ENCODE results near the gene DOCK9.

The DOCK9 gene

DNA sequence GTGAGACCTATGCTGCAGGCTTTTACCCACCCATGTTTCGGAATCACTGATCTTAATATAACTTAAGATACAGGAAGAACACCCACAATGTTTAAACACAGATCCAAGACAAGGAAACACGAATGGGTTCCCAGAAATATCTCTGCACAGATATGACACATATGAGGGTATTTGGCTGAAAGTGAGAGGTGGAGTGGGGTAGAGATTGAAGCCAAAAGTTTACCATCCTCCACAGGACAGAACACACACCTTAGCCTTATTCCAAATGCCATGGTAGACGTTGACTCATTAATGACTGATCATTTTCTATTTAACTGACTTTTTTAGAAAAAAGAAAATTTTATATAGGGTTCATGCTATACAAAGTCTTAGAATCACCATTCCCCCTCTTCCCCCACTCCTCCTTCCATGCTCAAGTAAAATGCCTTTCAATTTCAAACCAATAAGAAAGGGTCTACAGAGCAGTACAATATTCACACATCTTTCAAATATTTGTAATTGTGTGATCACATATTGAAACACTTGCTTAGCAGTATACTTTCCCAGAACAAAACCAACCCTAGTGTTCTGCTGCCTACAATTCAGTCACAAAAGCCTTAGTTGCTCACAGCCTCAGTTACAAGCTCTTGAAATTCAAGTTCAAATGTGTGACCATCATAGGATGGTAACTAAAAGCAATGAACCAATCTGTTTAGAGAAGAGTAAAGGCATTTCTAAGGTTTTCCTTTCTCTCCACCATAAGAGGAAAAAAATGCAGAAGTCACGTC, 11.8 kb upstream of the DOCK9 start:
- DNase-seq (ENCODE audit: insufficient read length, low spot score) (no peak), FAIRE-seq (no peak)
- TF ChIP-seq POLR2A (IDR thresholded peaks at IDR 0.05; ENCODE audit: low read depth, low read length) (no peak), POLR2AphosphoS5 (IDR thresholded peaks at IDR 0.05; ENCODE audit: low read depth, low read length) (no peak)

DNA sequence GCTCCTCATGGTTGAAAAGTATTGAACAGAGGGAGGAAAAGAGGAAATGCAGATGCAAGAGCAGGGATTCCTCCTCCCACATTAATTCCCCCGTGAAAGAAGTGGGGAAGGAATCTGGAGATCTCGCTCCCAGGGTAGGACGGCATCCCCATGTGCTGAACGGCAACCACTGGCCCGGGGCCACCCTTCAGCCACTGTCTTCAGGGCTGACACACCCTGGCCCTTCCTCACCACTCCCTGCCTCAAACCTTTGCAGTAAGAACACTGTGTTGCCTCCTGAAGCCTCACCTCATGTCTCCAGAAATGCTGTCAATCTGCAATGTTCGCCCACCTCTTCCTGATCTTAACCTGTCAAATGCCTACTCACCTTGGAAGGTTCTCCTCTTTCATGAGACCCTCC, 10.9 kb upstream of the DOCK9 start:
- DNase-seq (ENCODE audit: insufficient read length, low spot score) (no peak), FAIRE-seq (no peak)
- no peak for TF ChIP-seq POU2F2 (IDR thresholded peaks at IDR 0.05; ENCODE audit: low read depth, low read length)
- TF ChIP-seq TAF1 (IDR thresholded peaks at IDR 0.05; ENCODE audit: low read depth, low read length), result no peak
- TF ChIP-seq POLR2AphosphoS5 (IDR thresholded peaks at IDR 0.05; ENCODE audit: low read depth, low read length), result no peak
- TF ChIP-seq SPI1 (IDR thresholded peaks at IDR 0.05; ENCODE audit: low read depth, low read length), result no peak
- TF ChIP-seq PAX5 (IDR thresholded peaks at IDR 0.05; ENCODE audit: insufficient read depth, low read length, severe bottlenecking), result no peak
- no peak for TF ChIP-seq POLR2A (IDR thresholded peaks at IDR 0.05; ENCODE audit: low read depth, low read length)

DNA sequence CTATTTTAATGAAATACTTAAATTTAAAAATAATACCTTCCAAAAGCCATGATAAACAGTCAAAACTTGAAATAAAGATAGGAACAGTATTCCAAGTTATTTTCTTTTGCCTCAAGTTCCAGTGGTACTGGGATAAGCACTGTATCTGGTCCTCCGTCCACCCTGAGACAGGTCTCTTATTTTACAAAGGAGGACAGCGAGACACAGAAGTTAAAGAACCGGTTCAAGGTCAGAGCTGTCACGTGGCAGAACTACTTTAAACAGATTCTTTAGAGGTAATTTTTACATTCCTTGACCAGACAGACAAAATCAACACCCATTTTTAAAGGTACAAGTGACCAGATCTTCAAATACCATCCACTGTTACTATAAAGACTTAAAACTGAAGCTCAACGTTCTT, 10.4 kb upstream of the DOCK9 start:
- TF ChIP-seq SPI1 (IDR thresholded peaks at IDR 0.05; ENCODE audit: low read depth, low read length), result no peak
- TF ChIP-seq TAF1 (IDR thresholded peaks at IDR 0.05; ENCODE audit: low read depth, low read length), result no peak
- TF ChIP-seq PAX5 (IDR thresholded peaks at IDR 0.05; ENCODE audit: insufficient read depth, low read length, severe bottlenecking), result no peak
- TF ChIP-seq POLR2A (IDR thresholded peaks at IDR 0.05; ENCODE audit: low read depth, low read length), result no peak
- TF ChIP-seq POU2F2 (IDR thresholded peaks at IDR 0.05; ENCODE audit: low read depth, low read length), result no peak
- DNase-seq (ENCODE audit: insufficient read length, low spot score), result no peak
- FAIRE-seq, result no peak

DNA sequence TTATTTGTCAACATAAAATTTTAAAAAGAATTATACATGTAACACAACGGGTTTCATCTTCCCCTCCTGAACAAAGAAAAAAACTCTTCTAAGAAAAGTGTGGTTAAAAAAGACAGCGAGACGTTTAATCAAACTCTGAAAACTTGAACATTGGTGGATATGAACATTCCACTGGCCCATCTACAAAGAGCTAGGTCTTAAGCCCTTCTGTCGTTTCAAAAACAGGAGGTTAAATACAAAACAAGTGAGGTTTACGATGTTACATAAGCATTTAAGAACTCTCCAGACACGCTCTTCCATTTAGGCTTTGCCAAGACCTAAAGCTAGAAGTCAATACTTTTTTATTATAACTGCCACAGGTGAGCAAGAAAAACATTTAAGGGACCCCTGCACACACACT, 9.4 kb upstream of the DOCK9 start:
- DNase-seq (ENCODE audit: insufficient read length, low spot score) (no peak), FAIRE-seq (no peak)
- TF ChIP-seq POLR2AphosphoS5 (IDR thresholded peaks at IDR 0.05; ENCODE audit: low read depth, low read length) (no peak), POU2F2 (IDR thresholded peaks at IDR 0.05; ENCODE audit: low read depth, low read length) (no peak), SPI1 (IDR thresholded peaks at IDR 0.05; ENCODE audit: low read depth, low read length) (no peak), PAX5 (IDR thresholded peaks at IDR 0.05; ENCODE audit: insufficient read depth, low read length, severe bottlenecking) (no peak), TAF1 (IDR thresholded peaks at IDR 0.05; ENCODE audit: low read depth, low read length) (no peak), POLR2A (IDR thresholded peaks at IDR 0.05; ENCODE audit: low read depth, low read length) (no peak)

DNA sequence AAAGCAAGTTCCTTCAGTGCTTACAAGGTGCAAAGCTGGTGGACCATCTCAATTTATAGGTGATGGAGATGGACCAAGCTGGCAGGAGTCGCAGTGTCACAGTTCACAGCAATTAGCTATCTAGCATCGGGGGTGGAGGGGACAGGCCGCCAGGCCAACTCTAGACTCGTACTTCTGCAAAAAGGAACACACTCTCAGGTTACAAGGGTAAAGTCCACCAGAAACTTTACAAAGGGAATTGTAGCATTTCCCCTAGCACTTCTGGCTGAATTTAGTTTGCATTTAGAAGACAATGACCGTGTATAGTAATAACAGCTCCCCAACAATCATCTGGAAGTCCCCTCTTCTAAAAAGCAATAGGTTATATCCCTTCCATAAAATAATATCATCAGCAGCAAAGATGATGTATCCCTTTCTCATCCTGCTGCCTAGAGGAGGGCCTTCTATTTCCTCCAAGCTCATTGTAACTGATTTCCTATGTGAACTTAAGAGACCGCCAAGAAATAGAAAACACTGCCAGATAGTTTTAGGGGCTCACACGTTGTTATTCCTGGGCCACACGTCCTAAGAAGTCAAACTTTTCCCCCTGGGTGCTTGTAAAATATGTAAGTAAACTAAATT, 8.5 kb upstream of the DOCK9 start:
- TF ChIP-seq TAF1 (IDR thresholded peaks at IDR 0.05; ENCODE audit: low read depth, low read length) (no peak), POU2F2 (IDR thresholded peaks at IDR 0.05; ENCODE audit: low read depth, low read length) (no peak), SPI1 (IDR thresholded peaks at IDR 0.05; ENCODE audit: low read depth, low read length) (no peak), PAX5 (IDR thresholded peaks at IDR 0.05; ENCODE audit: insufficient read depth, low read length, severe bottlenecking) (no peak), POLR2A (IDR thresholded peaks at IDR 0.05; ENCODE audit: low read depth, low read length) (no peak), POLR2AphosphoS5 (IDR thresholded peaks at IDR 0.05; ENCODE audit: low read depth, low read length) (no peak)
- no peak for FAIRE-seq
- DNase-seq (ENCODE audit: insufficient read length, low spot score), result no peak

DNA sequence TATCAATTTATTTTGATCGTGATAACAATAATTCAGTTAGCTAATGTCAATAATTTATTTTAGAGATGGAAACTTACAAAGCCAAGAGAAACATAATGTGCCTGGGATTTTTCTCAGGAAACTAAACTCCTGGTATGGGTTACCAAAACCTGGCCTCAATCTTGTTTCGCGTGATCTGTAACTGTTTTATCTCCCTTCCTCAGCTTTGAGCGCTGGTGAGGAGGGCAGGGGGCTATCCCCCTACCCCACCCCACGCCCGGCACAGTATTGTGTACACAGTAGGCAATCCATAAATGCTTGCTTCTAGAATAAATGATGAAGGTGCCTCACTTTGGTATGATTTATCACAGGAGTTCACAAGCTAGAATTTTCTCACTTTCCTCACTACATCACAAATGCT, 7.7 kb upstream of the DOCK9 start:
- no peak for DNase-seq (ENCODE audit: insufficient read length, low spot score)
- no peak for TF ChIP-seq SPI1 (IDR thresholded peaks at IDR 0.05; ENCODE audit: low read depth, low read length)
- TF ChIP-seq POU2F2 (IDR thresholded peaks at IDR 0.05; ENCODE audit: low read depth, low read length), result no peak
- TF ChIP-seq TAF1 (IDR thresholded peaks at IDR 0.05; ENCODE audit: low read depth, low read length), result no peak
- FAIRE-seq, result no peak

DNA sequence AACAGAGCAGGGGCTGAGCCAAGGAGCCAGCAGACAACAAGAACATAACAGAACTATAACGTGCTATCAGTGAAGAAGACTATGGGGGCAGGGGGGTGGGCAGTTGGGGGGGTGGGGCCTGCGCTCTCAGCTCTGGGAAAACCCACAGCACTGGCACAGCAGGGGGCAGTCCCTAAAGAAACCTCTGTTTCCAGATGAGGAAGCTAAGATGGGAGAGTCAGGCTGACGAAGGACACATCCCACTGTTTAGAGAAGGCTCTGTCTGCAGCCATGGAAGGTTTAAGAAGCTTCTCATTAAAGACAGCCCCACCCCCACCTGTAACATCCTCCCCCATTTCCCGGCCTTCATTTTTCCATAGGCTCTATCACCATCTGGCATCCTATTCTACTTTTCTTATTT, 7.1 kb upstream of the DOCK9 start:
- FAIRE-seq, result no peak
- no peak for DNase-seq (ENCODE audit: insufficient read length, low spot score)
- TF ChIP-seq TAF1 (IDR thresholded peaks at IDR 0.05; ENCODE audit: low read depth, low read length) (no peak), PAX5 (IDR thresholded peaks at IDR 0.05; ENCODE audit: insufficient read depth, low read length, severe bottlenecking) (no peak), POU2F2 (IDR thresholded peaks at IDR 0.05; ENCODE audit: low read depth, low read length) (no peak), SPI1 (IDR thresholded peaks at IDR 0.05; ENCODE audit: low read depth, low read length) (no peak), POLR2A (IDR thresholded peaks at IDR 0.05; ENCODE audit: low read depth, low read length) (no peak), POLR2AphosphoS5 (IDR thresholded peaks at IDR 0.05; ENCODE audit: low read depth, low read length) (no peak)

DNA sequence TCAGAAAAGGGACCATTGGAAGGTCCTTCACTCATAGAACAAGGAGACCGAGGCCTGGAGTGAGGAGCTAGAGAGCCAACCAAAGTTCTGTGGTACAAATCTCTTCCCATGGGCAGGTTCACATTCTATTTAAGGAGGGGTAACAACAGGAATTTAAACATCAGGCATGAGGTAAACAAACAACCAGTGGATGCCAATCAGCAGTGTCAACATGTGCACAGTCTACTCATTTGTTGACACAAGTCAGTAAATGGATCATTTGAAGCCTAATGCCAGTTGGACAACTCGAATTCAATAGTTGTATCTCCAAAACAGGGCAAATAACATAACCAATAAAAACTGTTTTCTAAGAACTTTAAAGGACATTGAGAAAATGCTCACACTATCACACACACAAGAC, 6.3 kb upstream of the DOCK9 start:
- TF ChIP-seq POU2F2 (IDR thresholded peaks at IDR 0.05; ENCODE audit: low read depth, low read length), result no peak
- no peak for TF ChIP-seq SPI1 (IDR thresholded peaks at IDR 0.05; ENCODE audit: low read depth, low read length)
- FAIRE-seq (no peak), DNase-seq (ENCODE audit: insufficient read length, low spot score) (no peak)

DNA sequence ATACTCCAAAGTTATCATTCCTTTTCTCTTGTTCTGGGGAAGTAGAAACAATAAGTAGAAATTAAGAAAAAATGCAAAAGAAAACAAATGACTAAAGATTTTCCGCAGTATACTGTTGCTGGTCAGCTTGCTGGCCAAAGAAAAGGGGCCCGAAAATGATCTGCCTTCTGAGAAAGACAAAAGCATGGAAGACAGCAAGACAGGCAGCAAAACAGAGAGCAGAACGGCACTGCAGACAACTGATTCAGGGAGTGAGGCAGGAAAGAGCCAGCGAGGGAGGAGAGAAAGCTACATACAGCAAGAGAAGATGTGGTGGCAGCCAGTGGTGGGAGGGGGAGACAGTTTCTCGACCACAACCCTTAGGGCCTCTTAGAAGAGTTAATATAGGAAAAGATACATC, 5.3 kb upstream of the DOCK9 start:
- TF ChIP-seq SPI1 (IDR thresholded peaks at IDR 0.05; ENCODE audit: low read depth, low read length) (no peak), TAF1 (IDR thresholded peaks at IDR 0.05; ENCODE audit: low read depth, low read length) (no peak), POLR2A (IDR thresholded peaks at IDR 0.05; ENCODE audit: low read depth, low read length) (no peak)
- FAIRE-seq (no peak), DNase-seq (ENCODE audit: insufficient read length, low spot score) (no peak)

DNA sequence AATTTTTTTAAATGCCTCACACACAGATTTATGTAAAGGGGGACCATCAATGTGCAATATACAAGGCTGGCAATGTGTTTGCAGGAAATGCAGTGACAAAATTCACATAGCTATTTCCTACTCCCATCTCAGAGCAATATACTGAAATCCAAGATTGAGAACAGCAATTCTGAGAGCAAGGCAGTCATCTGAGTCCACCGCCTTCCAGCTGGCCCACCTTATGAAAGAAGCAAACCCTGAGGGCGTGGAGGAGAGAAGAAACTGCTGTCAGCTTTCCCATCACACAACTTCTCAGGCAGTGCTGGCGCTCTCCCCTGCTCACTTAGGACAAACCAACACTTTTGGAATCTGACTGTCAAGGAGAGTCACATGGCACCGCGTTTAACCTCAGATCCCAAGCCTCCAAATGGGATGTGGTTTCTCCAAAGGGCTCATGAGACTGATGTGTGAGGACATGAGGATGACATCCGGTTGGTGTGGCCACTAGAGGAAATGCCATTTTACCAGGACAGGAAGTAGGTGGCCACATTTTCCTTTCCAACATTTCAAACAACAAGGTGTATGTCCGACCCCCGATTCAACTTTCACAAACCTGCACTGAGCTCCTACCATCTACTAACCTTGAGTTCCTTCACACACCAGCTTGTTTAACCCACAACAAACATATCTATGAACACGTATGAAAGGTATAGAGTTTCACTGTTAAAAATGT, 3.7 kb upstream of the DOCK9 start:
- FAIRE-seq, result no peak
- no peak for DNase-seq (ENCODE audit: insufficient read length, low spot score)
- TF ChIP-seq SPI1 (IDR thresholded peaks at IDR 0.05; ENCODE audit: low read depth, low read length) (no peak), POU2F2 (IDR thresholded peaks at IDR 0.05; ENCODE audit: low read depth, low read length) (no peak), POLR2A (IDR thresholded peaks at IDR 0.05; ENCODE audit: low read depth, low read length) (no peak), PAX5 (IDR thresholded peaks at IDR 0.05; ENCODE audit: insufficient read depth, low read length, severe bottlenecking) (no peak), TAF1 (IDR thresholded peaks at IDR 0.05; ENCODE audit: low read depth, low read length) (no peak), POLR2AphosphoS5 (IDR thresholded peaks at IDR 0.05; ENCODE audit: low read depth, low read length) (no peak)
